CD4-positive, CD25-positive, alpha-beta regulatory T cell (primary cell): ENCODE results near the gene CALN1. TPM values are rescaled to one million over a fixed set of nuclear protein-coding genes. Genes with fewer than 3 reads are reported as not detected.
"Not testable (repeated sequence)": the region's sequence is repeated elsewhere in the genome, so short reads cannot be mapped to it uniquely, and the experiment has no call there.

Experiments used
- ATAC-seq, 2 donors: fragments of 150-1000 bp; cut with Tn5 transposase; one replicate each; pipeline ENCODE4 v1.10.0; 2021; ENCODE audit warnings: low read depth in 2 of 2, moderate number of reproducible peaks in 2 of 2, moderate library complexity in 1 of 2
- DNase-seq, 3 donors: peaks; one replicate each; pipeline versions ENCODE4 v3.0.0 to v3.0.0-alpha.2; 2012 to 2022; ENCODE audit warnings: mixed read lengths in 1 of 3
- H3K27ac ChIP-seq: one replicate; pipeline ENCODE4 v1.7.0; 2013; ENCODE audit warnings: mild to moderate bottlenecking, low read length; ENCODE audit not compliant: insufficient read depth, poor library complexity, severe bottlenecking
- H3K27me3 ChIP-seq: one replicate; pipeline ENCODE4 v1.7.0; 2013; ENCODE audit warnings: low read length; ENCODE audit not compliant: control insufficient read depth, insufficient read depth
- H3K36me3 ChIP-seq: one replicate; pipeline ENCODE4 v1.7.0; 2013; ENCODE audit warnings: mild to moderate bottlenecking, low read length, moderate library complexity; ENCODE audit not compliant: control insufficient read depth, insufficient read depth
- H3K4me1 ChIP-seq: 2 replicates; pipeline ENCODE4 v1.7.0; 2013; ENCODE audit warnings: mild to moderate bottlenecking, low read length; ENCODE audit not compliant: insufficient read depth, control insufficient read depth, poor library complexity, severe bottlenecking
- H3K4me3 ChIP-seq: one replicate; pipeline ENCODE4 v1.7.0; 2013; ENCODE audit warnings: low read depth, mild to moderate bottlenecking, low read length, moderate library complexity
- H3K9me3 ChIP-seq, 2 experiments: 1 replicate in 1 of 2; 2 replicates in 1 of 2; pipeline ENCODE4 v1.7.0; 2013; ENCODE audit warnings: low read length in 2 of 2, mild to moderate bottlenecking in 1 of 2, moderate library complexity in 1 of 2; ENCODE audit not compliant: control insufficient read depth in 2 of 2
- H3K27ac Mint-ChIP-seq, 3 donors: one replicate each; pipeline ENCODE4 v1.8.0; 2020 to 2022; ENCODE audit warnings: mild to moderate bottlenecking in 3 of 3, mixed read lengths in 3 of 3, moderate library complexity in 2 of 3
- H3K27me3 Mint-ChIP-seq: one replicate; pipeline ENCODE4 v1.8.0; 2022; ENCODE audit warnings: mild to moderate bottlenecking, mixed read lengths
- H3K36me3 Mint-ChIP-seq: one replicate; pipeline ENCODE4 v1.8.0; 2020; ENCODE audit warnings: mixed read lengths
- H3K4me1 Mint-ChIP-seq, 4 donors: one replicate each; pipeline ENCODE4 v1.8.0; 2020 to 2022; ENCODE audit warnings: mixed read lengths in 4 of 4, mild to moderate bottlenecking in 1 of 4
- H3K4me3 Mint-ChIP-seq, 4 donors: one replicate each; pipeline ENCODE4 v1.8.0; 2020 to 2022; ENCODE audit warnings: mild to moderate bottlenecking in 4 of 4, mixed read lengths in 4 of 4, moderate library complexity in 3 of 4
- H3K9me3 Mint-ChIP-seq, 7 donors: one replicate each; pipeline ENCODE4 v1.8.0; 2020 to 2022; ENCODE audit warnings: mixed read lengths in 7 of 7, mild to moderate bottlenecking in 3 of 7, moderate library complexity in 2 of 7
- polyA plus RNA-seq, 4 donors: library from polyadenylated mRNA; unstranded; fragments of 300-500 nt; fragmentation: Illumina TruSeq; gene quantifications; one replicate each; pipeline ENCODE4 v1.2.3, GENCODE V29; 2021
- total RNA-seq: library from RNA; stranded (reverse); gene quantifications from one replicate; pipeline ENCODE4 v1.2.3, GENCODE V29; 2022

The CALN1 gene
- total and polyA plus RNA-seq, 5 donors from 2014 or later = 0.52 TPM; not detected in 4

- not testable (repeated sequence) for H3K27me3 Mint-ChIP-seq, H3K36me3 ChIP-seq, H3K27me3 ChIP-seq, H3K4me3 Mint-ChIP-seq, H3K27ac ChIP-seq, H3K4me1 ChIP-seq, ATAC-seq, H3K36me3 Mint-ChIP-seq, H3K4me1 Mint-ChIP-seq, H3K4me3 ChIP-seq, H3K27ac Mint-ChIP-seq, H3K9me3 ChIP-seq, DNase-seq
- peaks cover 0 to 15% (median 11%) of the 10 kb centered on the region in 7 donors for H3K9me3 Mint-ChIP-seq
Measured at GRCh38 chr7:71822406-71822805, 589.7 kb downstream of the CALN1 start.

GRCh38 chr7:71817916-71818315 is 594.2 kb downstream of the CALN1 start:
- Mint-ChIP-seq H3K4me3 (no peak overlapping the region), H3K9me3 (peaks cover 0 to 13% (median 5%) of the 10 kb centered on the region in 7 donors), H3K4me1 (no peaks in the 10 kb centered on the region), H3K36me3 (no peaks in the 10 kb centered on the region), H3K27me3 (no peaks in the 10 kb centered on the region), H3K27ac (no peak overlapping the region)
- H3K27ac ChIP-seq = no peak overlapping the region
- H3K9me3 ChIP-seq = peaks cover 0 to 1% of the 10 kb centered on the region in 2 experiments
- no peaks in the 10 kb centered on the region for H3K4me1 ChIP-seq
- no peak overlapping the region for H3K4me3 ChIP-seq
- no peaks in the 10 kb centered on the region for H3K27me3 ChIP-seq
- ATAC-seq (no peak), DNase-seq (no peak)
- H3K36me3 ChIP-seq = no peaks in the 10 kb centered on the region

- Histone ChIP-seq H3K4me3 (no peak overlapping the region), H3K9me3 (peaks cover 0 to 9% of the 10 kb centered on the region in 2 experiments), H3K4me1 (no peaks in the 10 kb centered on the region), H3K27me3 (no peaks in the 10 kb centered on the region), H3K36me3 (no peaks in the 10 kb centered on the region), H3K27ac (no peak overlapping the region)
- peaks cover 0 to 16% (median 5%) of the 10 kb centered on the region in 7 donors for H3K9me3 Mint-ChIP-seq
- no peak overlapping the region for H3K27ac Mint-ChIP-seq
- no peak overlapping the region for H3K4me3 Mint-ChIP-seq
- no peaks in the 10 kb centered on the region for H3K4me1 Mint-ChIP-seq
- ATAC-seq = no peak
- no peak for DNase-seq
- H3K36me3 Mint-ChIP-seq = no peaks in the 10 kb centered on the region
- H3K27me3 Mint-ChIP-seq = peaks cover 4% of the 10 kb centered on the region
Measured at GRCh38 chr7:71808115-71808514, 604.0 kb downstream of the CALN1 start.

- DNase-seq = no peak
- Histone ChIP-seq H3K9me3 (peaks cover 0 to 9% of the 10 kb centered on the region in 2 experiments), H3K27ac (no peak overlapping the region), H3K4me3 (no peak overlapping the region), H3K4me1 (no peaks in the 10 kb centered on the region), H3K27me3 (no peaks in the 10 kb centered on the region), H3K36me3 (no peaks in the 10 kb centered on the region)
- Mint-ChIP-seq H3K27ac (no peak overlapping the region), H3K36me3 (no peaks in the 10 kb centered on the region), H3K4me1 (no peaks in the 10 kb centered on the region), H3K4me3 (no peak overlapping the region), H3K9me3 (peaks cover 3 to 22% (median 5%) of the 10 kb centered on the region in 7 donors), H3K27me3 (no peaks in the 10 kb centered on the region)
- ATAC-seq = no peak
Measured at GRCh38 chr7:71804256-71804655, 607.9 kb downstream of the CALN1 start.

- Histone ChIP-seq H3K4me1 (no peaks in the 10 kb centered on the region), H3K27me3 (no peaks in the 10 kb centered on the region), H3K9me3 (peaks cover 0 to 5% of the 10 kb centered on the region in 2 experiments), H3K4me3 (no peak overlapping the region), H3K36me3 (no peaks in the 10 kb centered on the region), H3K27ac (no peak overlapping the region)
- H3K4me3 Mint-ChIP-seq = no peak overlapping the region
- H3K36me3 Mint-ChIP-seq = no peaks in the 10 kb centered on the region
- H3K27me3 Mint-ChIP-seq = no peaks in the 10 kb centered on the region
- peaks cover 4 to 24% (median 12%) of the 10 kb centered on the region in 7 donors for H3K9me3 Mint-ChIP-seq
- ATAC-seq (no peak), DNase-seq (no peak)
- H3K27ac Mint-ChIP-seq = no peak overlapping the region
- no peaks in the 10 kb centered on the region for H3K4me1 Mint-ChIP-seq
Measured at GRCh38 chr7:71801976-71802375, 610.2 kb downstream of the CALN1 start.

GRCh38 chr7:71800321-71800720 is 611.8 kb downstream of the CALN1 start:
- ATAC-seq (no peak), DNase-seq (no peak)
- Histone ChIP-seq H3K27ac (no peak overlapping the region), H3K4me1 (no peaks in the 10 kb centered on the region), H3K4me3 (no peak overlapping the region), H3K27me3 (no peaks in the 10 kb centered on the region), H3K36me3 (no peaks in the 10 kb centered on the region), H3K9me3 (no peaks in the 10 kb centered on the region)
- Mint-ChIP-seq H3K9me3 (peaks cover 4 to 15% (median 11%) of the 10 kb centered on the region in 7 donors), H3K4me1 (no peaks in the 10 kb centered on the region), H3K27ac (no peak overlapping the region), H3K4me3 (no peak overlapping the region), H3K36me3 (no peaks in the 10 kb centered on the region), H3K27me3 (no peaks in the 10 kb centered on the region)

- ATAC-seq (no peak), DNase-seq (no peak)
- H3K36me3 Mint-ChIP-seq = no peaks in the 10 kb centered on the region
Measured at GRCh38 chr7:71795410-71795809, 616.7 kb downstream of the CALN1 start.

GRCh38 chr7:71793251-71793650 is 618.9 kb downstream of the CALN1 start:
- Histone ChIP-seq H3K27ac (no peak overlapping the region), H3K4me1 (no peaks in the 10 kb centered on the region), H3K27me3 (no peaks in the 10 kb centered on the region), H3K9me3 (no peaks in the 10 kb centered on the region), H3K36me3 (no peaks in the 10 kb centered on the region), H3K4me3 (no peak overlapping the region)
- H3K9me3 Mint-ChIP-seq = peaks cover 0 to 22% (median 8%) of the 10 kb centered on the region in 7 donors
- ATAC-seq = no peak
- DNase-seq = no peak
- no peaks in the 10 kb centered on the region for H3K4me1 Mint-ChIP-seq
- H3K27ac Mint-ChIP-seq = no peak overlapping the region
- H3K27me3 Mint-ChIP-seq = no peaks in the 10 kb centered on the region
- no peak overlapping the region for H3K4me3 Mint-ChIP-seq
- H3K36me3 Mint-ChIP-seq = no peaks in the 10 kb centered on the region

More at GRCh38 chr7:71795410-71795809, 616.7 kb downstream of the CALN1 start:
- Mint-ChIP-seq H3K27ac (no peak overlapping the region), H3K9me3 (peaks cover 0 to 20% (median 9%) of the 10 kb centered on the region in 7 donors), H3K27me3 (no peaks in the 10 kb centered on the region), H3K4me3 (no peak overlapping the region), H3K4me1 (no peaks in the 10 kb centered on the region)
- no peaks in the 10 kb centered on the region for H3K4me1 ChIP-seq
- no peaks in the 10 kb centered on the region for H3K9me3 ChIP-seq
- no peaks in the 10 kb centered on the region for H3K27me3 ChIP-seq
- H3K36me3 ChIP-seq = no peaks in the 10 kb centered on the region
- no peak overlapping the region for H3K27ac ChIP-seq
- no peak overlapping the region for H3K4me3 ChIP-seq
